HEK293 (cell line): ENCODE measurements around the gene AGK.

Source experiments
- CTCF ChIA-PET: fragments of 350-600 bp; formaldehyde crosslinking; extraction: SDS; loops from one replicate; lab custom pipeline; 2021; ENCODE audit warnings: antibody characterized with exemption; lab: Yijun Ruan, JAX
- POLR2A ChIA-PET: fragments of 300-600 bp; formaldehyde crosslinking; extraction: SDS; loops from one replicate; lab custom pipeline; 2020; ENCODE audit warnings: antibody characterized with exemption, inconsistent platforms; lab: Yijun Ruan, JAX
- H3K27ac ChIP-seq: fragments of 200-500 bp; sonication (Bioruptor generic); 2 replicates; pipeline ENCODE4 v1.5.1; 2014; ENCODE audit warnings: low read depth, low read length, control low read depth, inconsistent platforms; ENCODE audit errors: extremely low read depth
- H3K36me3 ChIP-seq, 2 experiments: fragments of 200-500 bp in 1 of 2; sonication (Bioruptor generic) in 1 of 2; 1 replicate in 1 of 2; 2 replicates in 1 of 2; pipeline ENCODE4 v1.5.1; 2014 to 2017; ENCODE audit warnings: inconsistent platforms in 2 of 2, low read length in 2 of 2; ENCODE audit not compliant: control insufficient read depth in 2 of 2, insufficient read depth in 1 of 2
- H3K4me1 ChIP-seq: fragments of 200-500 bp; sonication (Bioruptor generic); 2 replicates; pipeline ENCODE4 v1.5.1; 2014; ENCODE audit warnings: mild to moderate bottlenecking, low read length, inconsistent platforms; ENCODE audit not compliant: control insufficient read depth, insufficient read depth
- H3K4me3 ChIP-seq: 2 replicates; pipeline ENCODE4 v1.5.1; 2011; ENCODE audit warnings: low read depth, mild to moderate bottlenecking, control low read depth, low read length, moderate library complexity
- H3K9me3 ChIP-seq: fragments of 200-500 bp; sonication (Bioruptor generic); 2 replicates; pipeline ENCODE4 v1.5.1; 2014; ENCODE audit warnings: low read depth, low read length, inconsistent platforms; ENCODE audit not compliant: control insufficient read depth, insufficient read depth
- ELK4 ChIP-seq: IDR thresholded peaks from 2 replicates; pipeline ENCODE4 v1.6.1; 2011; ENCODE audit warnings: mild to moderate bottlenecking, low read depth, low read length, borderline replicate concordance
- GLIS2 ChIP-seq: fragments of 450-650 bp; formaldehyde crosslinking; IDR thresholded peaks from 2 replicates; pipeline ENCODE4 v1.5.1; 2016; ENCODE audit warnings: missing biosample characterization, missing genetic modification characterization
- INSM2 ChIP-seq: fragments of 450-650 bp; formaldehyde crosslinking; IDR thresholded peaks from 2 replicates; pipeline ENCODE4 v1.5.1; 2016; ENCODE audit warnings: missing biosample characterization, missing genetic modification characterization
- KLF9 ChIP-seq: fragments of 450-650 bp; formaldehyde crosslinking; IDR thresholded peaks from 2 replicates; pipeline ENCODE4 v1.5.1; 2016; ENCODE audit warnings: missing biosample characterization, missing genetic modification characterization, low read depth
- OSR2 ChIP-seq: fragments of 450-650 bp; formaldehyde crosslinking; IDR thresholded peaks from 2 replicates; pipeline ENCODE4 v1.5.1; 2016; ENCODE audit warnings: missing biosample characterization, missing genetic modification characterization
- PRDM1 ChIP-seq: fragments of 450-650 bp; formaldehyde crosslinking; IDR thresholded peaks from 2 replicates; pipeline ENCODE4; 2016; ENCODE audit warnings: missing biosample characterization, missing genetic modification characterization
- ZBTB48 ChIP-seq: fragments of 450-650 bp; formaldehyde crosslinking; IDR thresholded peaks from 2 replicates; pipeline ENCODE4 v1.5.1; 2016; ENCODE audit warnings: missing biosample characterization, missing genetic modification characterization
- ZFP3 ChIP-seq: fragments of 450-650 bp; formaldehyde crosslinking; IDR thresholded peaks from 2 replicates; pipeline ENCODE4 v1.5.1; 2016; ENCODE audit warnings: low read depth, missing biosample characterization, missing genetic modification characterization
- ZNF10 ChIP-seq: fragments of 450-650 bp; formaldehyde crosslinking; IDR thresholded peaks from 2 replicates; pipeline ENCODE4 v1.5.1; 2017; ENCODE audit warnings: missing biosample characterization, missing genetic modification characterization
- ZNF121 ChIP-seq: fragments of 450-650 bp; formaldehyde crosslinking; IDR thresholded peaks from 2 replicates; pipeline ENCODE4 v1.5.1; 2016; ENCODE audit warnings: missing biosample characterization, missing genetic modification characterization
- ZNF280D ChIP-seq: fragments of 450-650 bp; formaldehyde crosslinking; IDR thresholded peaks from 2 replicates; pipeline ENCODE4 v1.5.1; 2016; ENCODE audit warnings: missing biosample characterization, missing genetic modification characterization
- ZNF354C ChIP-seq: fragments of 450-650 bp; formaldehyde crosslinking; IDR thresholded peaks from 2 replicates; pipeline ENCODE4 v1.5.1; 2016; ENCODE audit warnings: missing biosample characterization, missing genetic modification characterization, low read depth, borderline replicate concordance
- ZNF394 ChIP-seq: fragments of 450-650 bp; formaldehyde crosslinking; IDR thresholded peaks from 2 replicates; pipeline ENCODE4 v1.5.1; 2016; ENCODE audit warnings: missing biosample characterization, missing genetic modification characterization, mild to moderate bottlenecking, moderate library complexity, borderline replicate concordance
- ZNF473 ChIP-seq: fragments of 450-650 bp; formaldehyde crosslinking; IDR thresholded peaks from 2 replicates; pipeline ENCODE4 v1.5.1; 2017; ENCODE audit warnings: missing biosample characterization, missing genetic modification characterization
- ZNF544 ChIP-seq: fragments of 450-650 bp; formaldehyde crosslinking; IDR thresholded peaks from 2 replicates; pipeline ENCODE4 v1.5.0; 2017; ENCODE audit warnings: missing biosample characterization, missing genetic modification characterization
- ZNF561 ChIP-seq: fragments of 450-650 bp; IDR thresholded peaks from 2 replicates; pipeline ENCODE4 v1.5.1; 2018; ENCODE audit warnings: missing biosample characterization, missing genetic modification characterization, borderline replicate concordance
- ZNF626 ChIP-seq: fragments of 450-650 bp; sonication (Bioruptor Pico); formaldehyde crosslinking; IDR thresholded peaks from 2 replicates; pipeline ENCODE4 v1.5.1; 2018; ENCODE audit warnings: missing biosample characterization, missing genetic modification characterization, inconsistent platforms
- ZNF670 ChIP-seq: fragments of 450-650 bp; formaldehyde crosslinking; IDR thresholded peaks from 2 replicates; pipeline ENCODE4 v1.5.1; 2016; ENCODE audit warnings: missing biosample characterization, missing genetic modification characterization, low read depth
- ZNF776 ChIP-seq: fragments of 450-650 bp; formaldehyde crosslinking; IDR thresholded peaks from 2 replicates; pipeline ENCODE4 v1.5.0; 2017; ENCODE audit warnings: missing biosample characterization, missing genetic modification characterization, borderline replicate concordance
- ZNF791 ChIP-seq: fragments of 450-650 bp; formaldehyde crosslinking; IDR thresholded peaks from 2 replicates; pipeline ENCODE4 v1.5.1; 2016; ENCODE audit warnings: missing biosample characterization, missing genetic modification characterization
- TF ChIP-seq, protein P1 (sequence below): fragments of 450-650 bp; formaldehyde crosslinking; IDR thresholded peaks from 2 replicates; pipeline ENCODE4 v1.5.1; 2016; ENCODE audit warnings: missing biosample characterization, missing genetic modification characterization, borderline replicate concordance

AGK gene

DNA sequence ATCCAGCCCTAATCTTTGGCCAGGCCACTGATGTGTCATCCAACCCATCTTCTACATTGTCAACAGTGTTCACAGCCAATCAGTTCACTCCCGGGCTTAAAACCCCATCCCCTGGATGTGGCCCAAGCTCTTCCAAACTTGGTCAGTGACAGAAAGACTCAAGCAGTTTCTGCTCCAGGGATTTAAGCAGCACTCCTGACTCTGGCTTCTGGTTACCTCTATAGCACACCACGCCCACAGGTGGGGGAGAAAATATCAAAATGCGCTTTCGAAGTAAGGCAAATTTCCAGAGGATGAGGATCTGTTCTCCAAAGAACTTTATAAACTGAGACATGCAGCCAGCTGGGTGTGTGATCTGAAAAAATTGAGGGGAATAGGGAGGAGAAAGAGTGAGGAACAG, 114.9 kb downstream of the AGK start:
- no peak overlapping the region for H3K27ac ChIP-seq
- no peaks in the 10 kb centered on the region for H3K9me3 ChIP-seq
- ChIA-PET CTCF (no interaction called here), POLR2A (no interaction called here)
- no peaks in the 10 kb centered on the region for H3K4me1 ChIP-seq
- peaks cover 0 to 53% of the 10 kb centered on the region in 2 experiments; a peak in 1 of 3 replicates for H3K36me3 ChIP-seq
- no peak overlapping the region for H3K4me3 ChIP-seq
- TF ChIP-seq ZNF280D (tag by site-specific recombination) (no peak), GLIS2 (tag by site-specific recombination) (no peak), ELK4 (no peak), ZNF394 (tag by site-specific recombination) (no peak), ZNF121 (no peak), ZNF10 (tag by site-specific recombination) (no peak), ZFP3 (no peak), ZBTB48 (tag by site-specific recombination) (no peak), ZNF626 (tag by site-specific recombination) (no peak), ZNF776 (tag by site-specific recombination) (no peak), ZNF354C (tag by site-specific recombination) (no peak), INSM2 (tag by site-specific recombination) (no peak)
- TF ChIP-seq, protein P1, sequence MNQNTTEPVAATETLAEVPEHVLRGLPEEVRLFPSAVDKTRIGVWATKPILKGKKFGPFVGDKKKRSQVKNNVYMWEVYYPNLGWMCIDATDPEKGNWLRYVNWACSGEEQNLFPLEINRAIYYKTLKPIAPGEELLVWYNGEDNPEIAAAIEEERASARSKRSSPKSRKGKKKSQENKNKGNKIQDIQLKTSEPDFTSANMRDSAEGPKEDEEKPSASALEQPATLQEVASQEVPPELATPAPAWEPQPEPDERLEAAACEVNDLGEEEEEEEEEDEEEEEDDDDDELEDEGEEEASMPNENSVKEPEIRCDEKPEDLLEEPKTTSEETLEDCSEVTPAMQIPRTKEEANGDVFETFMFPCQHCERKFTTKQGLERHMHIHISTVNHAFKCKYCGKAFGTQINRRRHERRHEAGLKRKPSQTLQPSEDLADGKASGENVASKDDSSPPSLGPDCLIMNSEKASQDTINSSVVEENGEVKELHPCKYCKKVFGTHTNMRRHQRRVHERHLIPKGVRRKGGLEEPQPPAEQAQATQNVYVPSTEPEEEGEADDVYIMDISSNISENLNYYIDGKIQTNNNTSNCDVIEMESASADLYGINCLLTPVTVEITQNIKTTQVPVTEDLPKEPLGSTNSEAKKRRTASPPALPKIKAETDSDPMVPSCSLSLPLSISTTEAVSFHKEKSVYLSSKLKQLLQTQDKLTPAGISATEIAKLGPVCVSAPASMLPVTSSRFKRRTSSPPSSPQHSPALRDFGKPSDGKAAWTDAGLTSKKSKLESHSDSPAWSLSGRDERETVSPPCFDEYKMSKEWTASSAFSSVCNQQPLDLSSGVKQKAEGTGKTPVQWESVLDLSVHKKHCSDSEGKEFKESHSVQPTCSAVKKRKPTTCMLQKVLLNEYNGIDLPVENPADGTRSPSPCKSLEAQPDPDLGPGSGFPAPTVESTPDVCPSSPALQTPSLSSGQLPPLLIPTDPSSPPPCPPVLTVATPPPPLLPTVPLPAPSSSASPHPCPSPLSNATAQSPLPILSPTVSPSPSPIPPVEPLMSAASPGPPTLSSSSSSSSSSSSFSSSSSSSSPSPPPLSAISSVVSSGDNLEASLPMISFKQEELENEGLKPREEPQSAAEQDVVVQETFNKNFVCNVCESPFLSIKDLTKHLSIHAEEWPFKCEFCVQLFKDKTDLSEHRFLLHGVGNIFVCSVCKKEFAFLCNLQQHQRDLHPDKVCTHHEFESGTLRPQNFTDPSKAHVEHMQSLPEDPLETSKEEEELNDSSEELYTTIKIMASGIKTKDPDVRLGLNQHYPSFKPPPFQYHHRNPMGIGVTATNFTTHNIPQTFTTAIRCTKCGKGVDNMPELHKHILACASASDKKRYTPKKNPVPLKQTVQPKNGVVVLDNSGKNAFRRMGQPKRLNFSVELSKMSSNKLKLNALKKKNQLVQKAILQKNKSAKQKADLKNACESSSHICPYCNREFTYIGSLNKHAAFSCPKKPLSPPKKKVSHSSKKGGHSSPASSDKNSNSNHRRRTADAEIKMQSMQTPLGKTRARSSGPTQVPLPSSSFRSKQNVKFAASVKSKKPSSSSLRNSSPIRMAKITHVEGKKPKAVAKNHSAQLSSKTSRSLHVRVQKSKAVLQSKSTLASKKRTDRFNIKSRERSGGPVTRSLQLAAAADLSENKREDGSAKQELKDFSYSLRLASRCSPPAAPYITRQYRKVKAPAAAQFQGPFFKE (tag by site-specific recombination) = no peak
- TF ChIP-seq, all 188 proteins: peak for 0

DNA sequence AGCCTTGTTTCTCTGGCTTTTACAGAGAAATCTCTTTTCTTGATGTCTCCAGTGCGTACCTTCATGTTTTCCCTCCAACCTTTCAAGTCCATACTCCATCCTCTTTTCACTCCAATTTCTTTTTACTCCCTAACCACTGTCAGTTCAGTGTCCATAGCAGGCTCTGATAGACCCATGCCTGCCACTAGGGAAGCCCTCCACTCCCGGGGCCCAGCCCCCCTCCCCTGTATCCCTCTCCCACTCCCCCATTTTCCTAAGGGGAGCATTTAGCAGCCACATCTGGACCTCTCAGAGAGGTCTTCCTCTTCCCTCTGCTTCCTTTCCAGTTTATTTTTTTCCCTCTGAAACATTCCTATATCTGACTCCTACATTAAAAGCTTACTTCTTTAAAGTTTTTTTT, 117.6 kb downstream of the AGK start:
- no peaks in the 10 kb centered on the region for H3K4me1 ChIP-seq
- no peaks in the 10 kb centered on the region for H3K9me3 ChIP-seq
- peaks cover 0 to 48% of the 10 kb centered on the region in 2 experiments; a peak in 1 of 3 replicates for H3K36me3 ChIP-seq
- ChIA-PET CTCF (interaction anchor here (1.4 kb wide), 1 partner anchor 15 kb away, joined by 3 read pairs; no protein-coding TSS in a partner anchor), POLR2A (no interaction called here)
- no peak overlapping the region for H3K4me3 ChIP-seq
- no peak overlapping the region for H3K27ac ChIP-seq
- TF ChIP-seq ZNF544 (tag by site-specific recombination) = no peak
- no peak for TF ChIP-seq PRDM1 (tag by site-specific recombination)
- no peak for TF ChIP-seq ZNF561 (tag by site-specific recombination)
- no peak for TF ChIP-seq ZNF280D (tag by site-specific recombination)
- TF ChIP-seq OSR2 (tag by site-specific recombination) = no peak
- no peak for TF ChIP-seq ZNF670 (tag by site-specific recombination)
- TF ChIP-seq ZNF473 (tag by site-specific recombination) = no peak
- TF ChIP-seq ZNF791 (tag by site-specific recombination) = no peak
- TF ChIP-seq KLF9 (tag by site-specific recombination) = no peak
